Stimulated activated naive CD8-positive, alpha-beta T cell treated with anti-CD3 and anti-CD28 coated beads, Interleukin-15, amount 100 ng/mL, for 72 hours (primary cell): ENCODE measurements around the gene NDRG3.
A peak's percentile ranks its signal among the peaks of the same experiment; 100 is the strongest.

ENCODE experiments used
- ATAC-seq: fragments of 150-1000 bp; cut with Tn5 transposase; 2 replicates; pipeline ENCODE4 v1.10.0; 2021; ENCODE audit warnings: mild to moderate bottlenecking, moderate library complexity
- DNase-seq, 2 donors: peaks; one replicate each; pipeline ENCODE4 v3.0.0; 2021 to 2022
- H3K27ac Mint-ChIP-seq, 2 donors: one replicate each; pipeline ENCODE4 v1.8.0; 2022; ENCODE audit warnings: mild to moderate bottlenecking in 2 of 2, mixed read lengths in 2 of 2, moderate library complexity in 2 of 2
- H3K27me3 Mint-ChIP-seq: one replicate; pipeline ENCODE4 v1.8.0; 2022; ENCODE audit warnings: mixed read lengths
- H3K4me1 Mint-ChIP-seq: one replicate; pipeline ENCODE4 v1.8.0; 2022; ENCODE audit warnings: mild to moderate bottlenecking, mixed read lengths
- H3K4me3 Mint-ChIP-seq, 2 donors: one replicate each; pipeline ENCODE4 v1.8.0; 2022; ENCODE audit warnings: mild to moderate bottlenecking in 2 of 2, mixed read lengths in 2 of 2, moderate library complexity in 1 of 2
- H3K9me3 Mint-ChIP-seq, 2 donors: one replicate each; pipeline ENCODE4 v1.8.0; 2022; ENCODE audit warnings: mixed read lengths in 2 of 2

The NDRG3 gene

DNA sequence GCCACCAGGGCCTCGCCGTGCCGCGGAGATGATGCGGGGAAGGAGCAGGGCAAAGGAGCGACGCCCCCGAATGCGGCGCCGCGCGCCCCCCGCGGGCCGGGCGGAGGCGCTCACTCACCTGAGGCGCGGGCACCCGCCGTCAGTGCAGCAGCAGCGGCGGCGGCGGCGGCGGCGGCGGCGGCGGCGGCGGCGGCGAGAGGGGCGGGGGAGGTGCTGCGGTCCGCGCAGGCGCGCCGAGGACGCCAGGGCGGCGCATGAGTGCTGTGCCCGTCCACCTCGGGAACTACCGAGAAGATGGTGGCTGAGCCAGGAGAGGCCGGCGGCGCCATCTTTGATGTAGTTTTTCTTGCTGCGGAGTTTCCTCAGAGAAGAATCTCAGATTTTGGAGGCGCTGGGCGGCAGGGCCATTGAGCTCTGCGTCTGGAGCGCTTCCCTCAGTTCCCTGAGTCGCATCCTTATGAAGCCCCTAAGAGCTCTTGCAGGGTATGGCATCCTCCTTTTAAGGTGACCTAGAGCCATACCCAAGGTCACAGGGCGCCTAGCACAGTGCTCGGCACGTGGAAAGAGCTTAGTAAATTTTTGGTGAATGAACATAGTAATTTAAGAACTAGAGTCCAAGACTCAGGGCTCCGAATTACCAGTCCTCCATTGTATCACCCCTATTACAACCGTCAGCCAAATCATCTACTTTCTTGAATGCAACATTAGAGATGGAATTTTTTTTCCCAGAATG lies at the start of gene NDRG3:
NDRG3 (minus strand) TSS at position 164 of the 733 bp plus-strand sequence. CDS start 24,355 bp downstream, outside the sequence.
- ATAC-seq (peak; percentile 98), DNase-seq (peak; percentile 91 to 93)
- Mint-ChIP-seq H3K27me3 (no peaks in the 10 kb centered on the region), H3K4me1 (peaks cover 23% of the 10 kb centered on the region), H3K4me3 (peak within 1 kb of the TSS; percentile 95), H3K9me3 (no peaks in the 10 kb centered on the region), H3K27ac (peak within 1 kb of the TSS; percentile 94 to 96)

DNA sequence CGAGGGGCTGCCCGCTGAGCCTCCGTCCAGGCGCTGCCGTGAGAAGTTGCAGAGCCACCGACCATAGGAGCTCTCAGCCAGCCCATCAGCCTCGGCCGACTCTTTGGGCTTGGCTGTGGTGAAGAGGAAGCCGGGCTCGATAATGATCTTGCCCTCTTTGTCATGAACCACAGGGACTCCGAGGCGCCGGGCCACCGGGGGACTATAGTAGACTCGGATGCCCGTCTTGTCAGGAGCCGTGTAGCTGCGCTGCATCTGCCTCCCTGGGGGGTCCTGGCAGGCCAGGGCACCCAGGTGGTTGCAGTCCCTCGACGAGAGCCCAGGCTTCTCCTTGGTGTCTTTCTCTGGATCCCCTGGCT lies 48.2 kb upstream of the NDRG3 start:
- ATAC-seq, result no peak
- Mint-ChIP-seq H3K27me3 (no peaks in the 10 kb centered on the region), H3K9me3 (no peaks in the 10 kb centered on the region), H3K4me1 (no peaks in the 10 kb centered on the region), H3K27ac (no peak overlapping the region), H3K4me3 (no peak overlapping the region)
- DNase-seq, result no peak

DNA sequence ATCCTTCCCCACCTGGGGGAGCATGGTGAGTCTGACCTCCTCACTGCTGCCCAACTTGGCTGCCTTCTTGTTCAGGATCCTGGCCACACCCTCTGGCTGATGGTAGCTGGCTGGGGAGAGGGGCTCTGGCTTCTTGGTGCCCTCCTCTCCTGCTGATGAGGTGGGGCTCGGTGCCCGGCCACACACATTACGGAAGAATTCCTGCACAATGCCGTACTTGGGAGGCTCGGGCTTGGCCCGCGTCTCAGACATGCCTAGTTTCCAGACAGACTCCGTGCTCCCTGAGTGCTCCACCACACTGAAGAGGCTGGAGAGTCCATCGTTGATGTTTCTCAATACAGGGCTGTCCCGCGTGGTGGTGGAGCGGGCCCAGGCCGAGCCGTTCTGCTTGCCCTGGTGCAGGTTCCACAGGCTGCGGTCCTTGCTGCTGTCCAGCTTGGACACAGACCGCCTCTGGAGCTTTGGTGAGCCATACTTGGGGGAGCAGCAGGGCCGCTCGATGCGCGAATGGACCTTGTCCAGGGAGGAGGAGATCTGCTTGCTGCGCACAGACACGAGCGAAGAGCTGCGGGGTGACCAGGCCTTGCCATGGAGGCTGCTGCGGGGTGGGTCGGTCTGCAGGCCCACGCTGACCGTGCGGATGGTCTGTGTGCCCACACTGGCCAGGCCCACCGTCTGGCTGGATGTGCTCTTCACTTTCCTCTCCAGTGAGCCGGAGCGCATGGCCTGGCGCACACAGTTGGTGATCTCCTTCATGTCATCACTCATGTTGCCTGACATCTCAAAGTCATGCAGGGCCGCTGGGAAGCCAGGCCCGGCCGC lies 47.6 kb upstream of the NDRG3 start:
- ATAC-seq (no peak), DNase-seq (no peak)
- Mint-ChIP-seq H3K4me3 (no peak overlapping the region), H3K9me3 (no peaks in the 10 kb centered on the region), H3K27me3 (no peaks in the 10 kb centered on the region), H3K4me1 (no peaks in the 10 kb centered on the region), H3K27ac (no peak overlapping the region)

DNA sequence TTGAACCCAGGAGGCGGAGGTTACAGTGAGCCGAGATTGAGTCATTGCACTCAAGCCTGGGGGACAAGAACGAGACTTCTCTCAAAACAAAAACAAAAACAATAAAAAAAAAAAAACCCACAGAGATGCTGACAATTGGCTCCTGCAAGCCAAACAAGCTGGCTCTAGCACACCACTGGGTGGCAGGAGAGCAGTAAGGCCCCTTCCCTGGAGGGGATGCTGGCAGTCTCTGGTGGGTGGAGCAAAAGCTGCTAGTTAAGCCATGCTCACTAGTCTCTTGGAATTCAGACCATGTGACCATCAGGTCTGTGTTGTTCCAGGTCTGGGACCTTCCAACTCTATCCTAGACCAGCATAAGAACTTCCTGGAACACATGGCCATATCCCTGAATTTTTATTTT lies 46.5 kb upstream of the NDRG3 start:
- Mint-ChIP-seq H3K9me3 (no peaks in the 10 kb centered on the region), H3K27ac (no peak overlapping the region), H3K27me3 (no peaks in the 10 kb centered on the region), H3K4me3 (no peak overlapping the region), H3K4me1 (no peaks in the 10 kb centered on the region)
- ATAC-seq (no peak), DNase-seq (no peak)

DNA sequence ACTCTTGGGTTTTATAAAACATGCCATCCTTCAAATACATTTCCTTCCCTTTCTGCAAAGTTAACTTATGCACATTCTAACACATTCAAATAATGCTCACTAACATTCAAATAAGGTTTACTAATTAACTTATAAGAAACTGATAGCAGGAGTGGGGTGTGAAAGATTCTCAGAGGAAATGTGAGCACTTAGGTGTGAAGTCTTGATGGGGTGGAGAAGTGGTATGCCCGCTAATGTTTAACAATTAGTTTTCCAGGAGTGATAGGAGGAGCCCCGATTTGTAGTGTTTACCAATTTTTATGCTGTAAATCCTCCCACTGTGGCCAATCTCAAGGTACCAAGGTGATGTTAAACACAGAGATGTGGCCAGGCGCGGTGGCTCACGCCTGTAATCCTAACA lies 46.0 kb upstream of the NDRG3 start:
- H3K4me3 Mint-ChIP-seq, result no peak overlapping the region
- H3K9me3 Mint-ChIP-seq, result no peaks in the 10 kb centered on the region
- H3K27me3 Mint-ChIP-seq, result no peaks in the 10 kb centered on the region
- DNase-seq (no peak), ATAC-seq (no peak)
- H3K27ac Mint-ChIP-seq, result no peak overlapping the region
- H3K4me1 Mint-ChIP-seq, result no peaks in the 10 kb centered on the region

DNA sequence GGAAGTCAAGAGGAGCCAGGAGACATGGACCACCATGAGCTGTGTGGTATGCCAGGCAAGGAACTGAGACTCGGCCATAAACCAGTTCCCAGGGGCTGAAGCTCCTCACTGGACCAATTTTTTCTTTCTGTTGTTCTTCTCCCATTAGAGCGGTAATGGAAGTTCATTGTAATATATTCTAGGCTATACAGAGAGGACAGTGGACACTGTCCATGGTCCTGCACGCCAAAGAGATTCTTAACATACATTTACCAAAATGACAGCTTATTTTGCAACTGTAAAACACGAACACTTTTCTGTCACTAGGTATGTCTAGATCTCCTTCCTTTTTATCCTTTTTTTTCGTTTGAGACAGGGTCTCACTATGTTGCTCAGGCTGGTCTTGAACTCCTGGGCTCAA lies 40.8 kb upstream of the NDRG3 start:
- ATAC-seq (no peak), DNase-seq (no peak)
- Mint-ChIP-seq H3K4me3 (no peak overlapping the region), H3K9me3 (no peaks in the 10 kb centered on the region), H3K27me3 (no peaks in the 10 kb centered on the region), H3K27ac (peak overlapping the region in 1 of 2 donors; percentile 22), H3K4me1 (no peaks in the 10 kb centered on the region)

DNA sequence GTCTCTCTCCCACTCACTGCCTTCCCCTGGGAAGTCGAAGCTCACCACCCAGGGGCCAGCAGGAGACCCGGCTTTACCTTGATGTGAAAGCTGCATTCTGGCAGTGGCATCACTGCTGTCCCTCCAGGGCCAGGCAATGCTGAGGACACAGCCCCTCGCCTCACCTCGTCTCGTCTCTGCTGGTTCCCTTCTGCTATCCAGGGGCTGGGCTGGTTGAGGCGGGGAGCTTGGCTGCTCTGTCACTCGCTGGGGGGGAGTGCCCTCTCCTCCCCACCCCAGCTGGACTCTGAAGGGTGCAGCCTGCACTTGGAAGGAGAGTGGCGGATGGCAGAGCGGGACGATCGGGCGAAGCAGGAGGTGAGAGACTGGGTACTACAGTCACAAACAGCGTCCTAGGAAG lies 40.4 kb upstream of the NDRG3 start:
- Mint-ChIP-seq H3K4me1 (no peaks in the 10 kb centered on the region), H3K9me3 (no peaks in the 10 kb centered on the region), H3K4me3 (no peak overlapping the region), H3K27me3 (no peaks in the 10 kb centered on the region), H3K27ac (peak overlapping the region in 1 of 2 donors; percentile 22)
- ATAC-seq, result no peak
- no peak for DNase-seq

DNA sequence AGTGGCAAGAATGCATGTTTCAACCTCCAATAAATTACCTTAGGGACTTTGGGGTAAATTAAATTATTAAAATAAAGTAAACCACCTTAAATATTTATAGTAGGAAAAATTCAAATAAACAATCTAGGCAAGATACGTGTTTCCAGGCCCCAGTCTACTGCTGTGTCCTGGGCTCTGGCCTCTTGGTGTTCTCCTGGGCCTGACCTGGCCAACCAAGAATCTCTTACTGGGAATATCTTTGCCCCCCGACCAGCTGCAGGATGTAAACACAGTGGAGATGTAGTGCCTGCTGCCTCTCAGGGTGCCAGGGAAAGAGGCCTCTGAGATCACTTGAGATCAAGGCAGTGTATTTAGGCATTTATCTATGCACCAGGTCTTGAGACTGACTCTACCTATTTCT lies 39.4 kb upstream of the NDRG3 start:
- DNase-seq (no peak), ATAC-seq (no peak)
- no peaks in the 10 kb centered on the region for H3K9me3 Mint-ChIP-seq
- no peaks in the 10 kb centered on the region for H3K27me3 Mint-ChIP-seq
- H3K27ac Mint-ChIP-seq, result no peak overlapping the region
- H3K4me1 Mint-ChIP-seq, result no peaks in the 10 kb centered on the region
- H3K4me3 Mint-ChIP-seq, result no peak overlapping the region

DNA sequence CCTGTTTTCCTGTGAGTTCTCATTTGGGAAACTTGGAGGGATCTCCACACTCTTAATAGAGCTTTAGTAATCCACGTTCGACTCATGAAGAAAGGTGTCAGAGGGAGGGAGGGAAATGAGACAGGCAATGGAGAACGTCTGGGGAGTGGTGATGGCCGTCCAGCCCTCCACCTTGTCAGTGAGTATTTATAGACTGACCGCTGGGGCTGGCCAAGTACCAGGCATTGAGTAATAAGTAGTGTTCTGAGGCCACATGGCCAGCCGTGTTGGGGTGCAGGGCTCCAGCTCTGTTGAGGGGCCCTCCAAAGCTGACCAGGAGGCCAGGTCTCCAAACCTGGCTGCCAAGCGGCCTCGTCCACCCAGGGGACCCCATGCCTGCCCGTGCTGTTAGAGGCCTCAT lies 39.0 kb upstream of the NDRG3 start:
- Mint-ChIP-seq H3K4me3 (no peak overlapping the region), H3K27ac (no peak overlapping the region), H3K9me3 (no peaks in the 10 kb centered on the region), H3K4me1 (no peaks in the 10 kb centered on the region), H3K27me3 (no peaks in the 10 kb centered on the region)
- no peak for ATAC-seq
- DNase-seq, result no peak

DNA sequence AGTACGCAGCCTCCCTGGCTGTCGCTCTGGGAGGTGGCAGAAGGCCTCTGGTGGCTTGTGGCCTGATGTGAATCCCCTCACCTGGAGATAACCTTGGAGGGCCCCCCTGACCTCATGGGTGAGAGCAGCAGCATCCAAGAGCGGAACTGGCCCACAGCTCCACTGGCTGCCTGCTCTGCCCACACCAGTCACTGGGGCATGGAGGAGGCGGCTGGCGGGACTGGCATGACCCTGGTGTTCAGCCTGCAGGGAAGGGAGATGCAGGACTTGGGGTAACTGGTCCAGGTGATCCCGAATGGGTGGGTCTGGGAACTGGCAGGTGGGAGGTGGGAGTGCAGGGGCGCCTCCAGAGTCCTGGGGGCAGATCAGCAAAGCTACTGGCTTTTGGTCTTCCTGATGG lies 38.2 kb upstream of the NDRG3 start:
- Mint-ChIP-seq H3K4me1 (no peaks in the 10 kb centered on the region), H3K9me3 (no peaks in the 10 kb centered on the region), H3K27ac (no peak overlapping the region), H3K4me3 (no peak overlapping the region), H3K27me3 (no peaks in the 10 kb centered on the region)
- ATAC-seq (no peak), DNase-seq (no peak)

DNA sequence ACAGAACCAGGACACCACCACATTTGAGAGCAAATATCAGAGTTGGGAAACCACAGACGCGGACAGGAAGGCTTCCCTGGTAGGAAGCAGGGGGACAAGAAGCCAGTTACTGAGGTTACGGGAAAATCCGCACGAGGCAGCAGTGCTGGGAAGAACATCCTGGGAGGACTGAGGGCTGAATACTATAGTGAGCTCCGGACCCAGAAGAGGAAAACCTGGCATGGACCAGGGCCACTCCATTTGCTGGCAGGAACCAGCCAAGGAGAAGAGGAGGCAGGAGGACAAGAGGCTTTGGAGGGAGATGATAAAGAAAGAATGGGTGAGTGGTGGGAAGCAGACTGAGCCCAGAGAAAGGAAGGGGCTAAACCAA lies 33.8 kb upstream of the NDRG3 start:
- Mint-ChIP-seq H3K27ac (no peak overlapping the region), H3K4me3 (no peak overlapping the region), H3K9me3 (no peaks in the 10 kb centered on the region), H3K4me1 (peaks cover 5% of the 10 kb centered on the region), H3K27me3 (no peaks in the 10 kb centered on the region)
- DNase-seq (no peak), ATAC-seq (no peak)

DNA sequence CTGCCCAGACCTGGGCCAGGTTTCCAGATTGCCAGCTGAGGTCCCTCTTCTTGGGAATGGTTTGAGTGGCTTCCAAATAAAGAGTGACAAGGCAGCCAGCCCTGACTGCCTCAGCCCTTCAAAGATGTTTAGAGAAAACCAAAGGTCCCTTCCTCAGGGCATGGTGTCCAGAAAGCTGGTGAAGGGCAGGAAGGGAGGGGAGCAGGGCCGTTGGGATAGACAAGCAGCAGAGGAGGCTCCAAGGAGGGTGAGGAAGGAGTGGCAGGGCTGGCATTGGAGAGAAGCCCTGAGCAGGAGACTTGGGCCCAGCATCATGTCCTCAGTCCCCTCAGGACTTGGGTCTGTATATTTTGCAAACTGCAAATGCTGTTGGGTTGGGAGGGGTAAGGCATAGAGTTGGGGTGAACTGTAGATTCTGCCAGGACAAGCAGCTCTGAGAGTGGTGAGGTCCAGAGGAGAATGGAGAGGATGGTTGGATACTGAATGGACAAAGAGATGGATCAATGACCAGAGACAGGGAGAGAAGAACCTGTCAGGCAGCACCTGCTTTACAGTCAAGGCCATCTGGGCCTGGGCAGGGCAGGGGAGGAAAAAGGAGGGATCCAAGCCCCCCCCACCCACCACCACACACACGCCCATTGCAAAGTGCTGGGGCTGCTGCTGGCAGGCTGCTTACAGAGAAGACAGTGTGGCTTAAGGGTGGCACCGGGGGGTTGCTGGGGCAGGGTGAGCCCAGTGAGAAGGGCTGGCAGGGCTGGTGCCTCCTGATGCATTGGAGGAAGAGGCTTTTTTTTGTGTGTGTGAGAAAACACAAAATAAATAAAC lies 33.2 kb upstream of the NDRG3 start:
- Mint-ChIP-seq H3K27me3 (no peaks in the 10 kb centered on the region), H3K4me1 (peaks cover 7% of the 10 kb centered on the region), H3K27ac (peak overlapping the region in 1 of 2 donors; percentile 69), H3K9me3 (no peaks in the 10 kb centered on the region), H3K4me3 (no peak overlapping the region)
- ATAC-seq (no peak), DNase-seq (no peak)

DNA sequence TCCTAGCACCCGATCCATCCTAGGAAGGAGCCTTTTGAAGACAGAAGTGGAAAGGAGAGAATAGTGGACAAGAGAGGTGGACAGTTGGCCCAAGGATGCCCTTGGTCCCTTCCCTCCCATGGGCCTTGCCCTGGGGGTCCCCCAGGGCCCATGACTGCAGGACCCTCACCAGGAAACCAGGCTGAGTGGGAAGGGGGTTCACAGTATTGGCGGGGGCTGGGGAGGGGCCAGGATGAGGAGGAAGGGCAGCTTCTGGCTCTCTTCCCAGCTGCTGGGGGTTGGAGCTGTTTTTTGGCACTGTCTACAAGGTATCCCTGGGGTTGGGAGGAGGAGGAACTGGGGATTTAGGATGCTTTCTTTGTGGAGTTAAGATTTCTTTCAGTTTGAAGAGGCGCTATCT lies 31.7 kb upstream of the NDRG3 start:
- H3K9me3 Mint-ChIP-seq, result no peaks in the 10 kb centered on the region
- DNase-seq, result no peak
- H3K27ac Mint-ChIP-seq, result peak overlapping the region in 1 of 2 donors; percentile 86
- H3K4me1 Mint-ChIP-seq, result peaks cover 11% of the 10 kb centered on the region
- no peak for ATAC-seq
- H3K4me3 Mint-ChIP-seq, result no peak overlapping the region
- H3K27me3 Mint-ChIP-seq, result no peaks in the 10 kb centered on the region

DNA sequence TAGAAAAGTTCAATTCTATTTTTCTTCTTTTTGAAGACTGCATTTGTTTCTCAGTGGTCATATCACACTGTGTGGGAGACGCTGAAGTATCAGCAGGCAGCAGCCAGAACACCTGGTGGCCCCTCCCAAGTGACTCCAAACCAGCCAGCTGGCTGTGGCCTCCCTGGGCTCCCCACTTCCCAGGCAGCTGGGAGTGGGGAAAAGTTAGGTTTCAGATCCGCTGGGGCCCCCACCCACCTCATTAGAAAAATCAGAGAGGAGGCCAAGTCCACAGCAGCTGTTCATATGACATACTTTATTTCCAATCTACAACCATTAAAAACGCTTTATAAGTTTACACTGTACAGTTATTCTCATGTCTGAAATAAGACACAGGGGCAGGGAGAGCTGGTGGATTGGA lies 31.3 kb upstream of the NDRG3 start:
- no peaks in the 10 kb centered on the region for H3K27me3 Mint-ChIP-seq
- ATAC-seq, result no peak

DNA sequence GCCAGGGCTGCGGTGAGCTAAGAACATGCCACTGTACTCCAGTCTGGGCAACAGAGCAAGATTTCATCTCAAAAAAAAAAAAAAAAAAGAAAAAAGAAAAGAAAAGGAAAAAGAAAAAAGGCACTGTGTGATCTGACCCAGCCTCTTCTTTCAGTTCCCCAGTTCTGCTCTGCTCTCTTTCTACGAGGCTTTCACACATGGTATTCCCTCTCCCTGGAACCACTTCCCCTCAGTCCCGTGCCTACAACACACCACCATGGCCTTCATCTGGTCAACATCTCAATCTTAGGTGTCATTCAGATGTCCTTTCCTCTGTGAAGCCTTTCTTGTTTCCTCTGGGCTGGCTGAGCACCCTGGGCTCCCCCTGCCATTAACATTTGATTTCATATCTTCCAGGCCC lies 29.9 kb upstream of the NDRG3 start:
- H3K27ac Mint-ChIP-seq, result peak overlapping the region in 1 of 2 donors; percentile 68
- no peaks in the 10 kb centered on the region for H3K9me3 Mint-ChIP-seq
- peaks cover 25% of the 10 kb centered on the region for H3K4me1 Mint-ChIP-seq
- DNase-seq (no peak), ATAC-seq (no peak)
- H3K4me3 Mint-ChIP-seq, result no peak overlapping the region
- H3K27me3 Mint-ChIP-seq, result no peaks in the 10 kb centered on the region

More for the DNA sequence above, 31.3 kb upstream of the NDRG3 start:
- no peak for DNase-seq
- Mint-ChIP-seq H3K27ac (peak overlapping the region; percentile 10 to 86), H3K4me1 (peaks cover 15% of the 10 kb centered on the region), H3K4me3 (no peak overlapping the region), H3K9me3 (no peaks in the 10 kb centered on the region)

DNA sequence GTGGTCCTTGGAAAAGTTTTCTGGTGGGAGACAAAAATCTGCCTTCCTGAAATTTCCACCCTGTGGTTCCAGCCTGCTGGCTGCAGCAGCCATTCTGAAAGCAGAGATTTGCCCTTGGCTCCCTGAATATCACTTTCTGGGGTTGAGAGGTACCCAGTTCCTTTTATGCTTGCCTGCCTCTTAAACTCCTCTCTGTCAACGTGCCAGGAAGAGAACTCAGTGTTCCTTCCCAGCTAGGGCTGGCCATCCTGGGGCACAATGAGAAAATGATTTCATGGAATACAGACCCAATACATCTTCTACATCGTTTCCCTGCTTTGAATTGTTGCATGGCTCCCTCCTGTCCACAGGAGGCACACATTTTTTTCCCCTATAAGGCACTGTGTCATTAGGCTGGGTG lies 29.3 kb upstream of the NDRG3 start:
- H3K27ac Mint-ChIP-seq, result no peak overlapping the region
- peaks cover 27% of the 10 kb centered on the region for H3K4me1 Mint-ChIP-seq
- DNase-seq (no peak), ATAC-seq (no peak)
- H3K27me3 Mint-ChIP-seq, result no peaks in the 10 kb centered on the region
- H3K4me3 Mint-ChIP-seq, result peak overlapping the region; percentile 48 to 90
- no peaks in the 10 kb centered on the region for H3K9me3 Mint-ChIP-seq
